ENCODE results near the gene LRRFIP1.

- TF ChIP-seq POLR2A (IDR thresholded peaks at IDR 0.05; ENCODE audit: low read length) (no peak), RARB (CRISPR knock-in tag; IDR thresholded peaks at IDR 0.05) (no peak), MAX (IDR thresholded peaks at IDR 0.05) (no peak), CHD2 (IDR thresholded peaks at IDR 0.05; ENCODE audit: low read length, partially characterized antibody) (no peak), RNF2 (IDR thresholded peaks at IDR 0.05; ENCODE audit: borderline replicate concordance, low read depth) (no peak), EHMT2 (IDR thresholded peaks at IDR 0.05; ENCODE audit: low read depth) (no peak), ELK1 (IDR thresholded peaks at IDR 0.05; ENCODE audit: low read depth, low read length) (no peak), ZFP36 (IDR thresholded peaks at IDR 0.05; ENCODE audit: borderline replicate concordance, partially characterized antibody) (no peak)
- TF ChIP-seq, protein P1, sequence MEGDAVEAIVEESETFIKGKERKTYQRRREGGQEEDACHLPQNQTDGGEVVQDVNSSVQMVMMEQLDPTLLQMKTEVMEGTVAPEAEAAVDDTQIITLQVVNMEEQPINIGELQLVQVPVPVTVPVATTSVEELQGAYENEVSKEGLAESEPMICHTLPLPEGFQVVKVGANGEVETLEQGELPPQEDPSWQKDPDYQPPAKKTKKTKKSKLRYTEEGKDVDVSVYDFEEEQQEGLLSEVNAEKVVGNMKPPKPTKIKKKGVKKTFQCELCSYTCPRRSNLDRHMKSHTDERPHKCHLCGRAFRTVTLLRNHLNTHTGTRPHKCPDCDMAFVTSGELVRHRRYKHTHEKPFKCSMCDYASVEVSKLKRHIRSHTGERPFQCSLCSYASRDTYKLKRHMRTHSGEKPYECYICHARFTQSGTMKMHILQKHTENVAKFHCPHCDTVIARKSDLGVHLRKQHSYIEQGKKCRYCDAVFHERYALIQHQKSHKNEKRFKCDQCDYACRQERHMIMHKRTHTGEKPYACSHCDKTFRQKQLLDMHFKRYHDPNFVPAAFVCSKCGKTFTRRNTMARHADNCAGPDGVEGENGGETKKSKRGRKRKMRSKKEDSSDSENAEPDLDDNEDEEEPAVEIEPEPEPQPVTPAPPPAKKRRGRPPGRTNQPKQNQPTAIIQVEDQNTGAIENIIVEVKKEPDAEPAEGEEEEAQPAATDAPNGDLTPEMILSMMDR (IDR thresholded peaks at IDR 0.05) = no peak
- TF ChIP-seq, protein P2, sequence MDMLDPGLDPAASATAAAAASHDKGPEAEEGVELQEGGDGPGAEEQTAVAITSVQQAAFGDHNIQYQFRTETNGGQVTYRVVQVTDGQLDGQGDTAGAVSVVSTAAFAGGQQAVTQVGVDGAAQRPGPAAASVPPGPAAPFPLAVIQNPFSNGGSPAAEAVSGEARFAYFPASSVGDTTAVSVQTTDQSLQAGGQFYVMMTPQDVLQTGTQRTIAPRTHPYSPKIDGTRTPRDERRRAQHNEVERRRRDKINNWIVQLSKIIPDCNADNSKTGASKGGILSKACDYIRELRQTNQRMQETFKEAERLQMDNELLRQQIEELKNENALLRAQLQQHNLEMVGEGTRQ (IDR thresholded peaks at IDR 0.05) = no peak
- TF ChIP-seq, protein P3, sequence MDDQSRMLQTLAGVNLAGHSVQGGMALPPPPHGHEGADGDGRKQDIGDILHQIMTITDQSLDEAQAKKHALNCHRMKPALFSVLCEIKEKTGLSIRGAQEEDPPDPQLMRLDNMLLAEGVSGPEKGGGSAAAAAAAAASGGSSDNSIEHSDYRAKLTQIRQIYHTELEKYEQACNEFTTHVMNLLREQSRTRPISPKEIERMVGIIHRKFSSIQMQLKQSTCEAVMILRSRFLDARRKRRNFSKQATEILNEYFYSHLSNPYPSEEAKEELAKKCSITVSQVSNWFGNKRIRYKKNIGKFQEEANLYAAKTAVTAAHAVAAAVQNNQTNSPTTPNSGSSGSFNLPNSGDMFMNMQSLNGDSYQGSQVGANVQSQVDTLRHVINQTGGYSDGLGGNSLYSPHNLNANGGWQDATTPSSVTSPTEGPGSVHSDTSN (IDR thresholded peaks at IDR 0.05) = no peak
- TF ChIP-seq, protein P4, sequence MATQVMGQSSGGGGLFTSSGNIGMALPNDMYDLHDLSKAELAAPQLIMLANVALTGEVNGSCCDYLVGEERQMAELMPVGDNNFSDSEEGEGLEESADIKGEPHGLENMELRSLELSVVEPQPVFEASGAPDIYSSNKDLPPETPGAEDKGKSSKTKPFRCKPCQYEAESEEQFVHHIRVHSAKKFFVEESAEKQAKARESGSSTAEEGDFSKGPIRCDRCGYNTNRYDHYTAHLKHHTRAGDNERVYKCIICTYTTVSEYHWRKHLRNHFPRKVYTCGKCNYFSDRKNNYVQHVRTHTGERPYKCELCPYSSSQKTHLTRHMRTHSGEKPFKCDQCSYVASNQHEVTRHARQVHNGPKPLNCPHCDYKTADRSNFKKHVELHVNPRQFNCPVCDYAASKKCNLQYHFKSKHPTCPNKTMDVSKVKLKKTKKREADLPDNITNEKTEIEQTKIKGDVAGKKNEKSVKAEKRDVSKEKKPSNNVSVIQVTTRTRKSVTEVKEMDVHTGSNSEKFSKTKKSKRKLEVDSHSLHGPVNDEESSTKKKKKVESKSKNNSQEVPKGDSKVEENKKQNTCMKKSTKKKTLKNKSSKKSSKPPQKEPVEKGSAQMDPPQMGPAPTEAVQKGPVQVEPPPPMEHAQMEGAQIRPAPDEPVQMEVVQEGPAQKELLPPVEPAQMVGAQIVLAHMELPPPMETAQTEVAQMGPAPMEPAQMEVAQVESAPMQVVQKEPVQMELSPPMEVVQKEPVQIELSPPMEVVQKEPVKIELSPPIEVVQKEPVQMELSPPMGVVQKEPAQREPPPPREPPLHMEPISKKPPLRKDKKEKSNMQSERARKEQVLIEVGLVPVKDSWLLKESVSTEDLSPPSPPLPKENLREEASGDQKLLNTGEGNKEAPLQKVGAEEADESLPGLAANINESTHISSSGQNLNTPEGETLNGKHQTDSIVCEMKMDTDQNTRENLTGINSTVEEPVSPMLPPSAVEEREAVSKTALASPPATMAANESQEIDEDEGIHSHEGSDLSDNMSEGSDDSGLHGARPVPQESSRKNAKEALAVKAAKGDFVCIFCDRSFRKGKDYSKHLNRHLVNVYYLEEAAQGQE (IDR thresholded peaks at IDR 0.05) = no peak
Observed at GRCh38 chr2:237717366-237718276, 90.2 kb downstream of the LRRFIP1 start.

All from A549 (cell line).